Midbrain (tissue), 1 donor: Measurements from ENCODE around the gene MEF2C.
"Not testable (repeated sequence)": the region's sequence is repeated elsewhere in the genome, so short reads cannot be mapped to it uniquely, and the experiment has no call there.

Experiments used
- DNase-seq: peaks from one replicate; lab custom pipeline; 2025; lab: John Stamatoyannopoulos, UW

Gene MEF2C

DNA sequence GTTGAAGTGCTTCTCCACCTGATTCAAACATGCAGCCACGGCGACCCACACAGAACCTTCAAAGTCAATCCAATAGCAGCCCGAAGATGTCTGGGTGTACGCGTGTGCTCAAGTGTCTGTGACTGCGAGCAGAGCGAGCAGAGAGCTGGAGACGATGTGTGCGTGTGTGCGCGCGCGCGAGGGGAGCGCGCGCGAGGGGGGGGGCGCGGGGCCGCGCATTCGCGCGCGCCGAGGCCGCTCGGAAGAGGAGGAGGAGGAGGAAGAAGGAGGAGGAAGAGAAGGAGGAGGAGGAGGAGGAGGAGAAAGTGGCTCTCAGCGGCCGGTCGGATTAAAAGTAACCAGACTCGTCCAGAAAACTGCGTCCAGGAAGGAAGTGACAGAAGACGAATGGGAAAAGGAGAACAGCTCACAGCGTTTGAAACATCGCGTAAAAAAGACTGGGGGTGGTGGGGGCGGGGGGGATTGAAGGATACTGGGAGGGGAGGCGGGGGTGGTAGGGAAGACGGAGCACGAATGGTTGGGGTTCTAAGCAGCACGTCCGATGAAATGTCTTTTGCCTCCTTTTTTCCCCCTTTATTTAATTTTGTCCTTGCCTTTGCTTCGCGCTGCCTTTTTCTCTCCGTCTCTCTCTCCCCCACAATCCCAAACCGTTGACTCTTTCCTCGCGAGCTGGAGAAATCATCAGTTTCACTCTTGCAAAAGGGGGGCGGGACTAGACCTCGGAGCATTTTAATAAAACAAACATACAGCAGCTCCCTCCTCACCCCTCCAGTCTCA is at the start of gene MEF2C:
MEF2C (minus strand) TSS at position 126 of the 777 bp plus-strand sequence. CDS start 59,396 bp downstream, outside the sequence.
- peak; percentile 74 for DNase-seq

DNA sequence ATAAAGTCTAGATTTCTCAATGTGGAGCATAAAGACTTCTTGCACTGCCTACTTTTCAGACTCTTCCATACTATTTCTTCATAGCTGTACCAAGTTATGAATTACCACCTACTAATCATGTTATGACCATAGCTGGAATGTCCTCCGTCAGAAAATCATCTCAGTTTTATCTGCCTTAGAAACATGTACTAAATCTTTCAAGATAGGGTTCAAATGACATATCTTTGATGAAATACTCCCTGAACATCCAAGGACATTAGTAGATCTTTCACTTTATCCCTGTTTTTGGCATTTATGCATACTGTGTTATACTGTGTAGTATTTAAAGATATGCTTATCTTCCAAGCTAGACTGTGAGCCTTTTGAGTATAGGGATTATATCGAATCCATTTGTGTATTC is 49.6 kb upstream of the MEF2C start:
- DNase-seq, result no peak

DNA sequence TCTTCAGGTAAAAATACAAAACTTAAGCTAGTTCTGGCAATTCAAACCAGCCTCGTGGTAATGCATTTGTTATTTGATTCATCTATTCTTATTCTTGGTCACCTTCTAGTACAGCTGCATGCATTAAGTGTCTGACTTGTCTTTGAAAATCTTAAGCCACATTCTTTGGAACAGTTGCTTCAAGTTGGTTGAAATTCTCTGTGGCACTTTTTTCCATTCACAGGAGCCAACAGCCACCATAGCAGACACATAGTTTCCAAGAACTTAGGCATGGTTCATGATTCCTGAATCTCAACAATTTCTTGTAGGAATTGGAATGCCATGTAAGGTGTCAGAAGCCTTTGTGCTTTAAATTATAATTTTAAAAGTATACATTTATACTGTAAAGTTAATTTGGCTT is 47.4 kb upstream of the MEF2C start:
- DNase-seq, result no peak

DNA sequence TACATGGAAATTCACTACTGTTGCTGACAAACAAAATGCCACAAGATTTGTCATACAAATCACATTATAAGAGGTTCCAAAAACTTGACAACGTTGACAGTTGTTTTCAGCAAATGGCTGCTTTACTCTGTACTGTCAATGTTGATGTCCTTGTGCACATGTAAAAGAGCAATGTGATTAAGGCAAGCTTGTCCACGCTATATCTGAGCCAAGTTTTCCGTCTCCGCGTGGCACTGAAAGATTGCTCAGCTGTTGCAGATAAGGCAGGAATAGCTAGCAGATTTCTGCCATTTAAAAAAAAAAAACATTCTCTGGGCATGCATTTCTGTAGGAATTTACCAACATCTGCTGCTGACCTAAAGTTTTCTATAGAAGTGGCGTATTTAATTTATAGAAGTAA is 46.4 kb upstream of the MEF2C start:
- DNase-seq, result no peak

DNA sequence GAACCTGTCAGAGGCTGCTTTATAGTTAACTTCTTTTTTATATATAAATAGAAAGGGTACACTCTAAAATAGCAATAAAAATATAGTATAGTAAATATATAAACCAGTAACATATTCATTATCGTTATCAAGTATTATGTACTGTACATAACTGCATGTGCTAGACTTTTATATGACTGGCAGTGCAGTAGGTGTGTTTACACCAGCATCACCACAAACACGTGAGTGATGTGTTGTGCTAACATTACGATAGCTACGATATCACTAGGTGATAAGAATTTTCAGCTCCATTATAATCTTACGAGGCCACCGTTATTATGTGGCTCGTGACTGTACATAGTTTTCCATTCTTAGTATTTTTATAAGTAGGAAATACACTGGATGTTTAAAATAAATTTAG is 43.8 kb upstream of the MEF2C start:
- no peak for DNase-seq

DNA sequence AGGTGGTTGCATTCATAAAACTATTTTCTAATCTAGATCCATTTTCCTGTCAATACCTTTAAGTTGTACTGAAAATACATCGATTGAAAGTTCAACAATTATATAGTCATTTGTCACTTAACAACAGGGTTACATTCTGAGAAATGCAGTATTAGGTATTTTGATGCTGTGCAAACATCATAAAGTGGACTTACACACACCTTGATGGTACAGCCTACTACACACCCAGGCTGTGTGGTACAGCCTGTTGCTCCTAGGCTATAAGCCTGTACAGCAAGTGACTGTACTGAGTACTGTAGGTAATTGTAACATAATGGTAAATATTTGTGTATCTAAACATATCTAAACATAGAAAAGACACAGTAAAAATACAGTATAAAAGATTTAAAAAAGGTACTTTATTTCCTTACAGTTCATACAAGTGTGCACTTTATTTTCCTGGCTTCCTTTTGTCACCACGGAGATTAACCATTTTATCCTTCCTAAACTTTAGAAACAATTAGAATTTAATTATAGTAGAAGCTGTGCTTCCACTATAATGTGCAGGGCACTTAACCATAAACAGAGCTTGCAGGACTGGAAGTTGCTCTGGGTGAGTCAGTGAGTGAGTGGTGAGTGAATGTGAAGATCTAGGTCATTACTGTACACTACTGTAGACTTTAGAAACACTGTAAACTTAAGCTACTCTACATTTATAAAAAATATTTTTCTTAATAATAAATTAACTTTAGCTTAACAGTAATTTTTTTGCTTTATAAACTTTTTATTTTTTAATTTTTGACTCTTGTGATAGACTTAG is 42.9 kb upstream of the MEF2C start:
- DNase-seq, result no peak

DNA sequence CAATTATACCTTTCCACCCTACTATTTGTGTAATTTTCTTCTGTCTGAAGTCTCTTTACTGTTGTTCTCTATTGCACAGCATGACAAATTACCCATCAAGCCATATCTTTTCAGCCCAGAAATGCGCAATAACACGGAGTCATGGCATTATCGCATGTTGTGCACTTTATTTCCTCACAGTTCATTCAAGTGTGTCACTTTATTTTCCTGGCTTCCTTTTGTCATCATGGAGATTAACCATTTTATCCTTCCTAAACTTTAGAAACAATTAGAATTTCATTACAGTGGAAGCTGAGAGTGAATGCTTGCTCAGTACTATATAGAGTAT is 41.3 kb upstream of the MEF2C start:
- DNase-seq, result no peak

DNA sequence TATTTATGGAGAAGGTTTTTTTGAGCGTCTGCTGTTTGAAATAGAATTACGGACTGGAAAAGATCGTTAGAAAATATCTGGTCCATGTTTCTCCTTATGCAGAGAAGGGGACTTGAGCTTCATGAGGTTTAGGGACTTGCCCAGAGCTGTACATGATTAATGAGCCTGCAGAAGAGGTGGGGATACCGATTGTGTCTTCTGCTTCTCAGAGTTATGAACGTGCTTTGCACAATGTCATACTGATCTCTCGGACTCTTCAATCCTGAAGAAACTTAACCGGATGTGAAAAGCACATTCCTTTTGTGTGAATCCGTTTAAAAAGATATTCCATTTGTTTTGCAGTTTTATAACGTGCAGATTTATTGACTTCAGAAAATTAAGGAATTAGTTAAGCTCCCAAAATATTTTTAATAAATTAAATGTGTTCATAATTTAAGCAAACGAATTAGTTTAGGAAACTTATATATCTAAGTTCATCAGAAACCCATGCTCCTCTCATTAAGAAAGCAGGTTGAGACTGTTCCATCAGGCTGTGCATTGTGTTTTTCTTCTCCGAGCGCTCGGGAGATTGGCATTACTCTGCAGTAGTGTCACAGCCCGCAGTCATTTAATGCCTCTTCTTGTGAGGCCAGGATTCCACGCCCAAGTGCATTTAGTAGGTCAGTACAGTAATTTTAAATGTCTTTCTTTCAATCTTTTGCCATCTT is 40.8 kb upstream of the MEF2C start:
- DNase-seq, result no peak

DNA sequence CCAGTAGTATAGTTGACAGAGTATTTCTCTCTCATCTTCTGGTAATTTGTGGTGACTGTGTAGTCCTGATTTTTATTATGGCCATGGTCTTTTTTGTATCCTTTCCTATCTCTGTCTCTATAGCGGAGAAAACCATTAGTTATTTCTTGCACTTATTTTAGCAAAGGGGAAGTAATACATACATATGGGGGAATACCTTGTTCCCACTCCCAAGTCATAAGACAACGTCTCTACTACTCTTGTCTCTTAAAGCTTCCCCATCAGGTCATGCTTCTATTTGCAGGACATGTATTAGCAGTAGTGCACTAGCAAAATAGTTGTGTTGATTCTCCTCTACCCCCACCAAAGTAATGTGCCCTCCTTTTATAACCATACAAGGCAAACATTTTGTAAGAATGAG is 29.8 kb upstream of the MEF2C start:
- DNase-seq, result not testable (repeated sequence)

DNA sequence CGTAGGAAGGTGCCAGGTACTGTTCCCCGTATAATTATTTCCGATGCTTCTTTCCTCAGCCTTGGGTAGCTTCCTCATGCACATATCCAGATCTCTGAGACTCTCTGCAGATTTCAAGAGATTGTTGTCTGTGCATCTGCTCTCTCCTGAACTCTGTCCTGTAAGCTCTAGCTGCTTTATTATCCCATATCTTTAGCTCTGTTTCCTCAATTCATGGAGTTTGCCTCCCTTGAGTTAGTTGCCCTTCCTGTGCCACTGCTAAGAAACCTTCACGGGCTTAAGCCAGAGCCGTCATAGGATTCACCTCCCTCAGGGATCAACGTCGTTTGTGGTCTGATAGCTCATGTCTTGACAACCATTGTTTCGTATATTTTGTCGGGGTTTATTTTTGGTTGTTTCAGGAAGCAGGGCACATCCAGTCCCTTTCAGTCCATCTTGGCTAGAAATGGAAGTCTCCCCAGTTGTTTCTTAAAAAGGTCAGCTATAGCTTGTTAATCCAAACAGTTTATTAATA is 28.1 kb upstream of the MEF2C start:
- not testable (repeated sequence) for DNase-seq

DNA sequence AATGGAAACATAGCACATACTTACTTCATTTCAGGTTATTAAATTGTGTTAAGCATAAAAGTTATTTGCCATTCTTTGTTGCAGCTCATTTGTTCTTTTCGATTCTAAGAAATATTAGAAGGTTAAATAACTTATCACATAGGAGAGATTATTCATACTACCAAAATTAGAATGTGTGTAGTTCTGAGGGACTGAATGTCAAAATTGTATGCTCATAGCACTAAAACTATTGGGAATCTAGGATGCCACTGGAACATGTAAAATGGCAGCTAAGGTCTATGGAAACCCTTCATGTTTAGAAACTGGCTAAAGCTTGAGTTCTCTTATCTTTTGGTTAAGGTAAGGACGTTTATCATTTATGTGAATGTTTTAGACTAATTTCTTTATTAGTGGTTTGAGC is 21.5 kb upstream of the MEF2C start:
- not testable (repeated sequence) for DNase-seq

DNA sequence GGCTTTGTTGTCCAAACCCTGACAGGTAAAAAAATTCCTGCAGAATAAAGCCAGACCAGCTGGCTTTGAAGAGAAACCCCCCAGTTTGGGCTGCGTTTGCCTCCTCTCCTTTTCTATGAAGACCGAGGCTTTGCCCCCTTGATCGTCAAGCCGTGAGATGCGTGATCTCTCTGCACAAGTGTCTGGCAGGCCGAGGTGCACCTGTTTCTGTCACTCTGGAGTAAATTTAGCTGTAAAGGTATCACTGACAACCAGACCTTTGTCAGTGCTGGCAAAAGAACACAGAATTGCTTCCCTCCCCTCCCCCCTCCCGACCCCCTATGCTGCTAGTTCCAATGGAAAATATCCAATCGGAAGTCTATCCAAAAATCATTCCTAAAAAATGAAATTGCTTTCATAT is 21.0 kb upstream of the MEF2C start:
- not testable (repeated sequence) for DNase-seq

DNA sequence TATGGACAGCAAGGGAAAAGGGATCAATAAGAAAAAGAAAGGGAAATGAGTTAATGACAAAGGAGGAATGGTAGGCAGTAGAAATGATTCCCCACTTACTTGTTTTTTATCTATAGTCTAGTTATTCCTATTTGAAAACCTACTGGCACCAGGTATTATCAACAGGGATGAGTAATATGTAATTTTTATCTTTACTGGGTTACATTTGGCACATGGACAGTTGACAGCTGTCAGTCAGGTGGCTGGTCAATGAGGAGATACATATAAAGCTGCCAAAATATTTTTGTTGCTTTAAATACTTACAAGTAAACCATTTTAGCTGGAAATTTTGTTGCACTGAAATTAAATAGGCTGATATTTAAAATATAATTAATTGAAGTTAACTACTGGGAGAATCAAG is 18.1 kb upstream of the MEF2C start:
- not testable (repeated sequence) for DNase-seq

DNA sequence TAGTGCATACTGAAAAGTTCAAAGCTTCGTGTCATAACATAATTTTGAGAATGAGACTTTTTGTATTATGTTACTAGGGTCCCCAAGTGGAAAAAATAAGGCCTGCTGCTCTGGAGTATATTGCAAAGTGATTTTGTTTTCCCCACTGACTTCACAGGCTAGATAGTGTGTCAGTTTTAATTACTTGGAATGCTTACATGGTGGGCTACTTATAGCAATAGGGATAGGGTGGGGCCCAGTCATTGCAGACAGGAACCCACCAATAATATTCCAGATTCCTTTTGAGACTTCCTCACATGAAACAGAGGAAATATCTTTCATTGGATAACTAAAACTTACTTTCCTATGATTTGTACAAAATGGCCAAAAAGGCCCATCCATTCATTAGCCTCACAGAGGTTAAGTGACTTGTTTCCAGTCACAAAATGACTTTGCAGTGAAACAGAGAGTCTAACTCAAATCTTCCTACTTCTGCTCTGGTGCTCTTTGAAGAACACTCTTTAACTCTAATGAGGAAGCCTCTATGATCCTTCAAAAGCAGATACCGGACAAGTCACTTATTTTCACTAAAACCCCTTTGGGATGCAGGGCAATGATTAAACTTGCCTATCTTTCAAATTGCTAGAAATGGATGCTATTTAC is 16.2 kb upstream of the MEF2C start:
- no peak for DNase-seq

DNA sequence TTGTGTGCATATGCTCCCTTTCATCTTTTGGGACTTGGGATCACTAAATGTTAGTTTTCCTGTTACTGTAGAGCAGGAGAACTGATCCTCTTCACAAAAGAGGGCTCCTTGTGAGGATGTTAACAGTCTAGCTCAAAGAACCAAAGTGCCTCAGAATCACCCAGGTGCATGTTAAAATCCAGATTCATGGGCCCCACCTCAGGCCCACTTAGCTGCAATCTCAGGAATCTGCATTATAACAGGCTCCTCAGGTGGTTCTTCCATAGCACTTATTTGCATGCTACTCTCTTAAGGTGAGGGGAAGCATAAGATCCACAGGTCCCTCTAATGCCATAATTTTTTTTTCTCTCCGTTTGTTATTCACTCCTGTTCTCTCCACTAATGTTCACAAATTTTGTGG is 14.8 kb upstream of the MEF2C start:
- DNase-seq, result no peak

DNA sequence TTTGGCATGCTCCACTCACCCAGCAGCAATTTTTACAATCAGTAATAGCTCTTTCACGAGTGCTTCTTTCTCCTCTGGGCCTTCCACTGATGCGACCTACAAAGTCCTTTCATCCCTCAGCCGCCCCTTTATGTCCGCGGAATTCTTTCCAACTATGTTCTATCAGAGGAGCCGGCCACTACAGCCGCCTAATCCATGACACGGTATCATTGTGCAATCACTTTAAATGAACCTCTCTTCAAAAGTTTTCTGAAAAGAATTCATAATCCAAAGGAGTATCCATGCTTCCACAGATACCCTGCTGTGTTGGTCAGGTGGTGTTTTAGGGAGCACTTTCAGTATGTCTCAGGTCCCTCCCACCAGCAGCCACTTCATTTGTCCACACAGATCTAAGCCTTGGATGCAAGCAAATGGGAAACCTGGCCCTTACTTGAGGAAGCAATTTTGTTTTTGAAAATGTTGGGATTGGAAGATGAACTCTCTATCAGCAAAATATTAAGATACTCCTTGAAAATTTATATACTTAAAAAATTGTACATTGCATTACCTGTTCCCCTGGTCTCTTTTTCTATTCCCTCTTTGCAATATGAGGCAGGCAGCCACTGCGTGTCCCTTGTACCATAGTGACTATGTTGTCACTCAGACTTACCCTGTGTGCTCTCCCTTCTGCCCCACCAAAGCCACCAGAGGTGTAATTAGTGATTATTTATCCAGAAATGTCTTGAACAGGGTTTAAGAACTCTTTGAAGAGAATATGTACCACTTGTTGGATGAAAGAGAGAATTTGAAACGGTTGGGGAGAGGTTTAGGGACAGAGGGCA is 12.9 kb upstream of the MEF2C start:
- DNase-seq, result no peak

DNA sequence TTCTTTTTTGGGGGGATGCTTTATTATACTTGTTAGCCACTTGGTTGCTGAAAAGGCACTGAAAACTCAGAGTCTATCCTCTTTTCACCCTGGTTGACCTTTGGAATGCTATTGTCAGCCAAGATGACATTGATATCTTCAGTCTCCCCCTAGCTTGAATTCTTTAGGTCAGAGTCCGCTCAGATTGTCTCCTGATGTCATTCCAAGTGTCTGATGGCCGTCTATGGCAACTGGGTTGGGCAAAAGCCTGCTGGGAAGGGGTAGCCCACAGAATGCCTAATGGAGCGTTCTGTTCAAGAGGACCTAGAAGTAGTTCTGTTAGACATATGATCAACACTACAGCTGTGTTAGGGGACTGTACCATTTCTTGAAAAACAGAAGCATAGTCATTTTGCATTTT is 9.7 kb upstream of the MEF2C start:
- DNase-seq, result no peak

DNA sequence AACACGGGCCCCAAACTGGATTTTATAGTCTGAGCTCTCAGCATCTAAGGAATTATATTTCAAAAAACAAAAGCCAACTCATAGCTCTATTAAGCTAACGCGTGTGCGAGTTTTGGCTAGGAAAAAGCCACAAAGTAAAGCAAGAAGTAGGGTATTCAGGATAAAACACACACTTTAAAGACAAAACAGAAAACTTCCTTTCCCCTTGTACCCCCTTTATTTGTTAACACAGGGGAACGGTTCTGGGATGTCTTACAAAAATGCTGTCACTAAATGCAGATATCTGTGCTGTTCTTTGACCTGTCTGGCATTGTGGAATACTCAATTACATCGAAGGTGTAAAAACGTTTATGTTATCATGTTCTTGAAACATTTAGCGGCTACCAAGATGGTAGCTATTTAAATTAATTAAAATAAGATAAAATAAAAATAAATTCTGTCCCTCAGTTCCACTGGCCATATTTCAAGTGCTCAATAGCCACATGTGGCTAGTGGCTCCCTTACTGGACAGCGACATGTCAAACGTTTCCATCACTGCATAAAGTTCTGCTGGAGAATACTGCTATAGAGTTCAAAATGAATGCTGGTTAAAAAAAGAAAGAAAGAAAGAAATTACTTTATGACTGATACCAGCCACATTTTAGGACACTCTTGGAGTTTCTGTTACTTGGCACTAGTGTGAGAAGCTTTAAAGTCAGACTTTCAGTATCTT is 7.2 kb upstream of the MEF2C start:
- no peak for DNase-seq

DNA sequence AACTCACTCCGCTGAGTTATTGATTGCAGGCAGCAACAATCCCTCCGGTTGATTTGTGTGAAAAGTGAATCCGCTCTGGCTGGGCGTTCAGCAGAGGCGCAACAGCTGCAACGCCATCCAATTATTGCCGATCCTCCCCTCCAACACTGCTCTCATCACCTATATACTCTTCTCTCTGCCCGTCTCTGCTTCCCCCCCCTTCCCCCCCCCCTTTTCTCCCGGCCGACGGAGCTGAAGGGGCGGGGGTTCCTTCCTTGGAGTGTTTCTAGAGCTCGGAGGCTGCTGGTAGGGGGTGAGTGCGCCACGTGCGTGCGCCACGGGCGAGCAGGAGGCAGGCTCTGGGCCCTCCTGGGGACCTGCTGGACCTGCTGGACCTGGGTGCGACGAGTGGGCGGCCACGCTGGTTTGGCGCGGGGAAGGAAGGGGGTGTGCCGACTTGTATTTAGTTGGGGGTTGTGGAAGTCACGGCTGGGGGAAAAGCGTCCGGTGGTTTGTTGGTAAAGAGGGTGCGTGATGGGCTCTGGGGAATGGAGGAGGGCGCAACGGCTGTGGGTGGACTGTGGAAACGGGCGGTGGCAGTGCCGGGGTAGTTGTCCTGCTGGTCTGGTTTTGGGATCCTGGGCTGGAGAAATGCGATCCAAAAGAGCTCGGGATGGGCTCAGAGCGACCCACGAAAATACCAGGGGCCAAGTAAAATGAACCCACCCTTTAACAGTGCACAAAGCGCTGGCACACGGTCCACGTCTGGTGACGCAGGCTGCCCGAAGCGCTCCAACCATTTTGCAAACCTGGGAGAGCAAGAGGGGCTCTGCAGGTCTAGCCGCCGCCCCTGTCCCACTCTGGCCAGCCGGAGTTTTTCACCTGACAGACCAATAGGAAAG is 6.4 kb upstream of the MEF2C start:
- DNase-seq, result peak; percentile 57

DNA sequence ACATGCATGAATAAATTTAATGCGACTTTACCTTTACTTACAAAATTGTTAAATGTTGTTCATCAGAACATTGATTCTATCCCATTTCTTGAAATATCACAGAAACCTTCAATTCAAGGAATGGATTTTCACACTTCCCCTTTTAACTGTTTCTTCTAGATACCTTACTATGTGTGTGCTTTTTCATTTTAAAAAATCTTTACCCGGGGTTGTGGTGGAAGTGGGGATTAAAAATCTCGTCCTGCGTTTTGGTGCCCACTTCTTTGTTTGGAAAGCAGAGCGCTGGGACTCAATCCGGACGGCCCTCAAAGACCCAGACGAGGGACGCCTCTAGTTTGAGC is 5.8 kb upstream of the MEF2C start:
- DNase-seq, result no peak
